GM12892 (cell line): Measurements from ENCODE around the gene NAE1.

ENCODE experiments used
- POLR2A ChIP-seq: IDR thresholded peaks from 2 replicates; pipeline ENCODE4 v1.6.1; 2011; ENCODE audit warnings: low read depth, low read length, control low read depth
- POLR2AphosphoS5 ChIP-seq: IDR thresholded peaks from 2 replicates; pipeline ENCODE4 v1.6.1; 2011; ENCODE audit warnings: low read depth, low read length, control low read depth
- TAF1 ChIP-seq: IDR thresholded peaks from 2 replicates; pipeline ENCODE4 v1.6.1; 2011; ENCODE audit warnings: low read depth, mild to moderate bottlenecking, control low read depth, low read length, borderline replicate concordance

DNA sequence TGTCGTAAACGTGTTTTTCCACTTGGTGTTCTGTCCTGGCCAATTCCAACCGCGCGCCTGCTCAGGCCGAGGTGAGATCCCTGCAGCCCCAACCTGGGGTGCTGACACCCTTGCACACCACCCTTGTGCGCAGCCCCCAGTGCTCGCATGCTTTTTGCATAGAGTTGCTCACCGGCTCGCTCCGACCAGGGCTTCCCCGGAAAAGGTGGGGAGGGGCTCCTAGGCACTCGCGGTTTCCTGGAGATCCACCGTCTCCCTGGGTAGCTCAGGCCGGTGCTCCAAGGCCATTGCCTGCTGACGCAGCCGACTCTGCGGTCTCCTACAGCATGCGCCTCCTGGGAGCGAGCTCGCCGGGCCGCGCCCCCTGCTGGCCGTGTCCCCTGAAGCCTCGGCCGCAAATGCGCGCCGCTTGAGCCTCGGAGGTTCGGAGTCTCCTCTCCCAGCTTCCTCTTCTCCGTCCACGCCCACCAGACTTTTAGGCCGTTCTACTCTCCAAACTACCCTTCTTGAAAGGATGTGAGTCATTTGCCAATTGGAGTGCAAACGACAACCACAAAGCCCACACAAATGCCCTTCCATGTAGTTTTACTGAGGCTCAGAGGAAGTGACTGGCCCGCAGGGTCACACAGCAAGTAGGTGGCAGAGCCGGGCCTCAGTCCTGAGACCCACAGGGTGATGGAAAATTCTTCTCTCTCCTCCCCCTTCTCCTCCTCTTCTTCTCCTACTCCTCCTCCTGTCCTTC lies 42.3 kb upstream of the NAE1 start:
- TF ChIP-seq POLR2AphosphoS5 (no peak), POLR2A (no peak), TAF1 (no peak)
